K562 (cell line): ENCODE measurements around the gene IGF1R. TPM values are rescaled to one million over a fixed set of nuclear protein-coding genes. Genes with fewer than 3 reads are reported as not detected.

Experiments
- ATAC-seq: fragments of 200-7000 bp; cut with Tn5 transposase; 3 replicates; pipeline ENCODE4 v1.9.1; 2020; ENCODE audit warnings: moderate library complexity
- BruUV-seq: library from RNA; stranded (reverse); fragments of 400-500 nt; replicated peaks from 2 replicates; lab custom pipeline; 2021; lab: Mats Ljungman, UMichigan
- CTCF ChIA-PET: fragments of 300-600 bp; formaldehyde crosslinking; extraction: SDS; loops from one replicate; lab custom pipeline; 2021; ENCODE audit warnings: low intra/inter-chr PET ratio; lab: Yijun Ruan, JAX
- POLR2A ChIA-PET: fragments of 300-600, 350-650 bp; sonication (Branson Sonifier 250); formaldehyde crosslinking; extraction: SDS; loops from one replicate; lab custom pipeline; 2021; ENCODE audit warnings: antibody characterized with exemption, inconsistent platforms; lab: Yijun Ruan, JAX
- DNase-seq, 4 experiments: peaks; one replicate each; pipeline versions ENCODE4 v3.0.0 to v3.0.0-alpha.2; 2011 to 2018; ENCODE audit warnings: low spot score in 3 of 4, mixed read lengths in 3 of 4; ENCODE audit errors: extremely low read depth in 1 of 4
- FAIRE-seq: peaks from 2 replicates; lab custom pipeline; 2011; peaks lifted over from hg19 to GRCh38; lab: Jason Lieb, UNC
- H2AFZ ChIP-seq: 2 replicates; pipeline ENCODE4 v1.6.0; 2011; ENCODE audit warnings: low read depth, low read length, control low read depth, inconsistent platforms
- H3K27ac ChIP-seq: fragments of 200-600 bp; 3 replicates; pipeline ENCODE4 v1.8.0; 2011; ENCODE audit warnings: low read depth, mild to moderate bottlenecking, control low read depth, inconsistent platforms, low read length, moderate library complexity, mixed read lengths; ENCODE audit errors: extremely low read depth
- H3K27me3 ChIP-seq, 2 experiments: fragments of 300-600 bp in 1 of 2; 2 replicates in 1 of 2; 3 replicates in 1 of 2; pipeline versions ENCODE4 v1.6.0 to v1.8.0; 2011; ENCODE audit warnings: inconsistent platforms in 2 of 2, low read length in 2 of 2, mild to moderate bottlenecking in 1 of 2, mixed read lengths in 1 of 2, moderate library complexity in 1 of 2; ENCODE audit not compliant: control insufficient read depth in 2 of 2, insufficient read depth in 2 of 2
- H3K36me3 ChIP-seq: fragments of 300-600 bp; 3 replicates; pipeline ENCODE4 v1.8.0; 2011; ENCODE audit warnings: mild to moderate bottlenecking, low read length, inconsistent platforms; ENCODE audit not compliant: control insufficient read depth, insufficient read depth
- H3K4me1 ChIP-seq, 2 experiments: fragments of 200-600 bp in 1 of 2; replicated peaks in 1 of 2; 2 replicates in 1 of 2; 3 replicates in 1 of 2; pipeline versions ENCODE4 v1.5.1 to v1.8.0; 2011; ENCODE audit warnings: inconsistent platforms in 2 of 2, low read length in 2 of 2, mild to moderate bottlenecking in 1 of 2, mixed read lengths in 1 of 2, moderate library complexity in 1 of 2; ENCODE audit not compliant: control insufficient read depth in 2 of 2, insufficient read depth in 2 of 2
- H3K4me2 ChIP-seq: 2 replicates; pipeline ENCODE4 v1.6.1; 2011; ENCODE audit warnings: low read length, control low read depth, inconsistent platforms, mixed read lengths; ENCODE audit not compliant: insufficient read depth
- H3K4me3 ChIP-seq: fragments of 200-600 bp; sonication (generic), shearing (Covaris generic); 2 replicates; pipeline ENCODE4 v1.5.1; 2016; ENCODE audit warnings: control low read depth, inconsistent platforms
- H3K79me2 ChIP-seq: fragments of 200-600 bp; 3 replicates; pipeline ENCODE4 v1.8.0; 2011; ENCODE audit warnings: low read length, inconsistent platforms; ENCODE audit not compliant: control insufficient read depth, insufficient read depth
- H3K9ac ChIP-seq, 2 experiments: 2 replicates each; pipeline versions ENCODE4 v1.6.0 to v1.6.1; 2011; ENCODE audit warnings: low read depth in 2 of 2, low read length in 2 of 2, control low read depth in 1 of 2, inconsistent platforms in 1 of 2, mild to moderate bottlenecking in 1 of 2, mixed read lengths in 1 of 2; ENCODE audit not compliant: insufficient read depth in 1 of 2
- H3K9me1 ChIP-seq: one replicate; pipeline ENCODE4 v1.6.0; 2011; ENCODE audit warnings: inconsistent platforms, mild to moderate bottlenecking, low read length, moderate library complexity; ENCODE audit not compliant: control insufficient read depth, insufficient read depth
- H3K9me3 ChIP-seq: replicated peaks from 2 replicates; pipeline ENCODE4 v1.5.1; 2011; ENCODE audit warnings: low read depth, low read length, inconsistent platforms; ENCODE audit not compliant: control insufficient read depth, insufficient read depth
- H4K20me1 ChIP-seq: replicated peaks from 2 replicates; pipeline ENCODE4 v1.6.1; 2011; ENCODE audit warnings: low read length, inconsistent platforms, mixed read lengths; ENCODE audit not compliant: control insufficient read depth, insufficient read depth
- CC2D1A ChIP-seq: fragments of 450-650 bp; IDR thresholded peaks from 2 replicates; pipeline ENCODE4 v1.6.1; 2017; ENCODE audit warnings: mild to moderate bottlenecking
- DMBX1 ChIP-seq: fragments of 250-450 bp; sonication (Bioruptor Pico); IDR thresholded peaks from 2 replicates; pipeline ENCODE4 v1.8.0; 2022; ENCODE audit warnings: inconsistent platforms, mild to moderate bottlenecking, moderate library complexity, borderline replicate concordance
- EGR1 ChIP-seq: fragments of 450-650 bp; conservative IDR thresholded peaks from 2 replicates; pipeline ENCODE4 v1.6.1; 2017; ENCODE audit warnings: mild to moderate bottlenecking
- FOXM1 ChIP-seq, 2 experiments: fragments of 450-650 bp in 1 of 2; sonication (generic) in 1 of 2; formaldehyde crosslinking in 1 of 2; IDR thresholded peaks; 2 replicates each; pipeline versions ENCODE4 v1.6.1 to v1.9.0; 2017 to 2022; ENCODE audit warnings: low read depth in 2 of 2, mild to moderate bottlenecking in 2 of 2, missing genetic modification reagents in 1 of 2, moderate library complexity in 1 of 2
- KAT2B ChIP-seq: IDR thresholded peaks from one replicate; pipeline ENCODE4 v1.6.1; 2012; ENCODE audit warnings: low read depth, mild to moderate bottlenecking, control low read depth, inconsistent platforms, low read length, moderate library complexity
- KLF16 ChIP-seq: IDR thresholded peaks from 2 replicates; pipeline ENCODE4 v1.6.1; 2016; ENCODE audit warnings: antibody characterized with exemption
- NCOR1 ChIP-seq: fragments of 450-650 bp; IDR thresholded peaks from 2 replicates; pipeline ENCODE4 v1.6.1; 2016; ENCODE audit warnings: mild to moderate bottlenecking, moderate library complexity
- POLR2G ChIP-seq: fragments of 200-400 bp; formaldehyde crosslinking; IDR thresholded peaks from 2 replicates; pipeline ENCODE4 v1.6.1; 2017; ENCODE audit warnings: low read depth, mild to moderate bottlenecking, antibody characterized with exemption, low read length, moderate library complexity
- TBL1XR1 ChIP-seq, 2 experiments: IDR thresholded peaks; 2 replicates each; pipeline ENCODE4 v1.6.1; 2012; ENCODE audit warnings: improper control_type of control experiment in 2 of 2, low read length in 2 of 2, mild to moderate bottlenecking in 1 of 2
- WGBS: fragments of 100-300 bp; shearing (Covaris generic); methylation state at CpG from one replicate; pipeline ENCODE4 v1.1.6; 2016; ENCODE audit warnings: low coverage, mixed read lengths; ENCODE audit not compliant: insufficient coverage; ENCODE audit errors: missing lambda C conversion rate; 5-methylcytosine and 5-hydroxymethylcytosine counted together
- in situ Hi-C: fragments of 300-500 bp; cut with MboI; formaldehyde crosslinking; loops from 4 replicates; pipeline ENCODE4 v1.15.0; 2018; ENCODE audit warnings: inconsistent platforms, mixed read lengths
- intact Hi-C: fragments of 100-400 bp; cut with micrococcal nuclease; formaldehyde crosslinking; loops from 2 replicates; pipeline ENCODE4 v1.14.2; 2022
- polyA plus RNA-seq, 8 experiments: library from polyadenylated mRNA; depleted of rRNA in 4 of 8; stranded (reverse) in 5 of 8; unstranded in 3 of 8; fragments of >200 nt; fragmentation: Nextera tagmentation in 2 of 8; fragmentation: Illumina TruSeq in 1 of 8; extraction: Ambion mirVana in 2 of 8; extraction: Trizol in 1 of 8; gene quantifications; 2 replicates each; pipeline versions ENCODE4 v1.2.1 to v1.2.3, GENCODE V29; 2011 to 2014; ENCODE audit warnings: inconsistent platforms in 1 of 8, missing spikeins in 1 of 8
- total RNA-seq, 7 experiments: library from RNA; depleted of rRNA in 6 of 7; stranded (reverse); fragments of >200 nt in 6 of 7; fragmentation: Illumina TruSeq in 2 of 7; extraction: Trizol in 2 of 7; gene quantifications; 2 replicates each; pipeline versions ENCODE4 v1.2.1 to v1.2.3, GENCODE V29; 2011 to 2021; ENCODE audit warnings: low replicate concordance in 1 of 7

Gene IGF1R
- total and polyA plus RNA-seq, 9 of the 15 experiments (the other 6 are each of a cell fraction or from before 2014, with no cell fraction given), result 0.35 to 8.0 (median 1.6) TPM

GRCh38 chr15:98996624-98997023 lies 348.3 kb downstream of the IGF1R start:
- ATAC-seq, result no peak
- H3K9ac ChIP-seq, result no peak overlapping the region
- intact Hi-C loops (no loop called here), in situ Hi-C loops (no loop called here)
- H3K4me3 ChIP-seq, result no peak overlapping the region
- WGBS, result 40% methylated on average over 5 of the region's 6 CpGs
- no peak overlapping the region for H2AFZ ChIP-seq
- TF ChIP-seq NCOR1, result no peak
- TF ChIP-seq FOXM1 (IDR thresholded peaks at IDR 0.05; ENCODE audit: low read depth), result no peak
- no peak for TF ChIP-seq FOXM1 (CRISPR knock-in tag; IDR thresholded peaks at IDR 0.05; ENCODE audit: low read depth)
- no peak for TF ChIP-seq POLR2G
- TF ChIP-seq TBL1XR1 (IDR thresholded peaks at IDR 0.05; ENCODE audit: low read length in 2 of 2), result no peak
- no peak for TF ChIP-seq KLF16
- TF ChIP-seq CC2D1A, result no peak
- no peak for TF ChIP-seq KAT2B
- TF ChIP-seq EGR1, result no peak
- no peak for TF ChIP-seq DMBX1
- TF ChIP-seq, all 486 proteins: peak for 0
- DNase-seq (no peak), FAIRE-seq (no peak)
- ChIA-PET CTCF (no interaction called here), POLR2A (no interaction called here)
- Histone ChIP-seq H3K9me1 (no peaks in the 10 kb centered on the region), H3K4me1 (no peaks in the 10 kb centered on the region), H3K27ac (no peak overlapping the region), H3K4me2 (no peak overlapping the region), H4K20me1 (no peaks in the 10 kb centered on the region), H3K27me3 (peaks cover 0 to 11% of the 10 kb centered on the region in 2 experiments; a peak in 2 of 5 replicates), H3K9me3 (no peaks in the 10 kb centered on the region), H3K79me2 (no peaks in the 10 kb centered on the region), H3K36me3 (no peaks in the 10 kb centered on the region)
- BruUV-seq, result no TSS peak
